GM21576 (cell line): ENCODE results near the gene OPA1.
A peak's percentile ranks its signal among the peaks of the same experiment; 100 is the strongest.

Experiments
- ATAC-seq: cut with Tn5 transposase; IDR thresholded peaks from one replicate; pipeline ENCODE4 v1.9.1; 2021; ENCODE audit warnings: mild to moderate bottlenecking, moderate library complexity; ENCODE audit not compliant: unreplicated experiment

The OPA1 gene, protein sequence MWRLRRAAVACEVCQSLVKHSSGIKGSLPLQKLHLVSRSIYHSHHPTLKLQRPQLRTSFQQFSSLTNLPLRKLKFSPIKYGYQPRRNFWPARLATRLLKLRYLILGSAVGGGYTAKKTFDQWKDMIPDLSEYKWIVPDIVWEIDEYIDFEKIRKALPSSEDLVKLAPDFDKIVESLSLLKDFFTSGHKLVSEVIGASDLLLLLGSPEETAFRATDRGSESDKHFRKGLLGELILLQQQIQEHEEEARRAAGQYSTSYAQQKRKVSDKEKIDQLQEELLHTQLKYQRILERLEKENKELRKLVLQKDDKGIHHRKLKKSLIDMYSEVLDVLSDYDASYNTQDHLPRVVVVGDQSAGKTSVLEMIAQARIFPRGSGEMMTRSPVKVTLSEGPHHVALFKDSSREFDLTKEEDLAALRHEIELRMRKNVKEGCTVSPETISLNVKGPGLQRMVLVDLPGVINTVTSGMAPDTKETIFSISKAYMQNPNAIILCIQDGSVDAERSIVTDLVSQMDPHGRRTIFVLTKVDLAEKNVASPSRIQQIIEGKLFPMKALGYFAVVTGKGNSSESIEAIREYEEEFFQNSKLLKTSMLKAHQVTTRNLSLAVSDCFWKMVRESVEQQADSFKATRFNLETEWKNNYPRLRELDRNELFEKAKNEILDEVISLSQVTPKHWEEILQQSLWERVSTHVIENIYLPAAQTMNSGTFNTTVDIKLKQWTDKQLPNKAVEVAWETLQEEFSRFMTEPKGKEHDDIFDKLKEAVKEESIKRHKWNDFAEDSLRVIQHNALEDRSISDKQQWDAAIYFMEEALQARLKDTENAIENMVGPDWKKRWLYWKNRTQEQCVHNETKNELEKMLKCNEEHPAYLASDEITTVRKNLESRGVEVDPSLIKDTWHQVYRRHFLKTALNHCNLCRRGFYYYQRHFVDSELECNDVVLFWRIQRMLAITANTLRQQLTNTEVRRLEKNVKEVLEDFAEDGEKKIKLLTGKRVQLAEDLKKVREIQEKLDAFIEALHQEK

DNA sequence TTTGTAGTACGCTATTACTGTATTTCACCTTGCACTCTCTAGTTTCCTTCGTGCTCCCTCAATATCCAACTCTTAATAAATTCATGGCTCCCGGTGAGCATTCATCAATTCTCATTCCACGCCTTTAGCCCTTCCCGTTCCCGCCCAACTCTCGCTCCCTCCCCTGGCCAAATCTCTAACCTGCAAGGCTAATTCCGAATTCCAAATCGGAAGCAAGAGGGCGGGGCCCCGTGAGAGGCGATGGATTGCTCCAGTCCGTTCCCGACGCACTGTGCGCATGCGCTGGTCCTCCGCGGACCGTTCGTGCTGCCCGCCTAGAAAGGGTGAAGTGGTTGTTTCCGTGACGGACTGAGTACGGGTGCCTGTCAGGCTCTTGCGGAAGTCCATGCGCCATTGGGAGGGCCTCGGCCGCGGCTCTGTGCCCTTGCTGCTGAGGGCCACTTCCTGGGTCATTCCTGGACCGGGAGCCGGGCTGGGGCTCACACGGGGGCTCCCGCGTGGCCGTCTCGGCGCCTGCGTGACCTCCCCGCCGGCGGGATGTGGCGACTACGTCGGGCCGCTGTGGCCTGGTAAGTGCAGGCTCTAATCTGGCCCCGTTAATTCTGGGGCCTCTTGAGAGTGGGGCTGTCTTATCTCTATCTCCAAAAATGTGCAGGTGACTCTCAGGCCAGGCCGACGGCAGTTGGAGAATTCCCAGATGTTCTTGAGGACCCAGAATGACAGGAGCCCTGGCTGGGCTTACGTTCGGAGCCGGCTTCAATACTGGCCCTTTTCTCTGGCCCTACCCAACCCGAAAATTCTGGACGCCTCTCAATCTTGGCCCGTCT lies at the start of gene OPA1:
Gene OPA1 (plus strand): TSS at position 368 of the 827 bp plus-strand sequence. CDS start 170 bp downstream, at position 538.
- peak; percentile 98 for ATAC-seq

DNA sequence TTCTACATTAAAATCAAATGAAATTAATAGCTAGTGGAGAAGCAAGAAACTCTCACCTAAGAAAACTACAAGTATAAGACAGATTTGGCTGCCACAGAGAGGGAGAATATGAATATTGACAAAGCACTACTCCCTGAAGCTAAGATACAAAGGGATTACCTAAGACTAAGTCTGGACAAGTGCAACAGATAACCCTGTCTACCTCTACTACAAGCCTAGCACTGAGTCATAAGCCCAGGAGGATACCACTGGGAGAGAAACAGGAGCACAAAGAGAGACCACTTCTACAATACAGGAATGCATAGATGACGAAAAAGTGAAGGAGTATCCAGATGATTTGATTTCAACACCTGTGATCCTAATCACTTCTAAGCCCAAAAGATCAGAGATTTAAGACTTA lies 48.7 kb upstream of the OPA1 start:
- no peak for ATAC-seq

DNA sequence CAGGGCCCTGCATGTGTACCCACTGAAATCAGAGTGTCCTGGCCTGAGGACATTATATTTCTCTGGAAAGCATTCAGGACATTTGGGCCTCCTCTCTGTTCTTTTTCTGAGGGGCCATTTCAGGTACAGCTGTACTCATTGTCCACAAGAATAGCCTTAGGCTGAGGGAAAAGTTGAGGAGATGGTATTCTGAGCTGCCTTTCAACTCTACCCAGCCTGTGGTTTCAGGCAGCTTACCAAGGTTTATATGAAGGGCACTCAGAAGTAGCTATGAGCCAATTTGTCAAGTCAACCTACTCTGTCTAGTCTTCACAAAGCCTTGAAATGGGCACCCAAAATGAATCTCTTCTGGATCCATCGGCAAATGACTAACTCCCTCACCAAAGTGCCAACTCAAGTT lies 47.7 kb upstream of the OPA1 start:
- no peak for ATAC-seq

DNA sequence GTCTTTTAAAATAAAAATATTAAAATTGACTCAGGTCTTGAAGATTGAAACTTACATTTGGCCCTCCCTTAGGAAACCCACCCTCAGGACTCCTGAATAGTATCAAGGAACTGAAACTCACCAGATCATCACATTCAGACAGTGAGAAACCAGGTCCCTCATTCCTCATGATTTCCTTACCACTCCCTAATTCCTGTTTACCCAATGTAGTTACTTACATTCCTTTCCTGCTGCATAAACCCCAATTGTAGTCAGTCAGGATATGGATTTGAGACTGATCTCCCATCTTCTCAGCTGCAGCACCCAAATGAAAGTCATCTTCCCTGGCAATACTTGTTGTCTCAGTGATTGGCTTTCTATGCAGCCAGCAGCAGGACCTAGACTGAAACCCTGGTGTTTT lies 46.9 kb upstream of the OPA1 start:
- ATAC-seq, result no peak

DNA sequence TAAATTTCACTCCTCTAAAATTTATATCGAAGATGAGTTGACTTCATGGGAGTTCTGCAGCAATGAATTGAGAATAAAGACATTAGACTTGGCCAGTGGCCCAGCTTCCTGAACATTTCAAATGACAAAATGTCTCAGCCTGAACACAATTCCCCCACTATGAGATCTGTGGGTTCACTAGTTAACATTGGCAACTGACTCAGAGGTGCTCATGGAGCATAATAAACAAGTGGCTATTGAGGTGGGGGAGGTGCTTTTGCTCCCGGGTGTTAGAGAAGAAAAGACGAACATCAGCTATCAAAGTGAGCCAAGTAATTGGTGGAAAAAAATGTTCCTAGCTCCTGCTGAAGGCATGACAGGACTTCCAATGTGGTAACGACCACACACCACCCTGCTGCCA lies 44.6 kb upstream of the OPA1 start:
- no peak for ATAC-seq

DNA sequence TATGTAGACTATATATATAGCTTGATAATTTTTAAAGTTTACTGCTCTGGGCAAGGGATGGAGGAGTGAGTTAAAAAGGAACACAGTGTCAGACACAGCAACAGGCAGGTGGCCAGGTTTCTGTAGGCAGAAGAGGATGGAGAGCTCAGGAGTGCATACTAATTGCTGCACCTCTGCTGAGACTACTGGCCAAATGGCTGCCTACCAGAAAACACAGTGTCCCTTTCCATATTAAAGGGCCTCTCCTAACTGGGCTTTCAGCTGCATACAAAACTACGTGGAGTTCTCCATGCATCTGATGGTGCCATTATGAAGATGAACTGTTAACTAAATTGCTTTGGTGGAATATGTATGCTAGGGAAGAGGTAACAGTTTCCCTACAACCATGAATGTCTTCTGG lies 40.1 kb upstream of the OPA1 start:
- no peak for ATAC-seq

DNA sequence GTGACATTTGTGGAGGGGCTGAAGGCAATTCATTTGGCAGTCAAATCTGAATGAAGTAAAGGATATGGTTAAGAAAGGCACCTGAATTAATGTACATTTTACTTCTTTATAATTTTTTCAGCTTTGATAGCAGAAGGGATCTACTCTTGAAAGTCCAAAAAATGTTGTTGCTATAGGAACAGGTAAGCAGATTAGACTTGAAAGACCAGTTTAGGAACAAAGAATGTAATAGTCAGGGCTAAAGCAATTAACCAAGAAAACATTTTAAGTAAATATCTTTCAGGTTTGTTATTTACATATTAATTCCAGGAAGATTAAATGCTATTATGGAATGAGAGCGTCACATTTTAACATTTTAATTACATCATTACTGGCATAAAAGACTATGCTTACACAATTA lies 39.4 kb upstream of the OPA1 start:
- no peak for ATAC-seq

DNA sequence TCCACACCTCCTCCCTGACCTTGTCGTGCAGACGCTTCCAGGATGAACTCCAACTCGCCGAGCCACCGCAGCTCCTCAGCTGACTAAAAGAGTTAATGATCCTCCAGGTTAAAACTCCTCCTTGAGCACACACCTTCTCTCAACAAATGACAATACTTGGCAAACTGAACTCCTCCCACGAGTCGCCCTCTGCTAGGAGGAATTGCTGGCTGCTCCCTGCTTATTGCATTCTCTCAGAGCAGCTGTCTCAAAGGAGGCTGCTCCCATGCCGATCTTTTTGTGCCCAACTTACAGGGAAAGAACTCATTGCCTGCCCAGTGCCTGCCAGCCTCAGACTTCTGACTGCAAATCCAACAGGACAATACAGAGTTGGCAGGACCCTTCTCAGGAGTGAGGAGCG lies 38.2 kb upstream of the OPA1 start, which contains the start of gene ATP13A4:
Gene ATP13A4 (minus strand): TSS at position 85 of the 400 bp plus-strand sequence. CDS start 96 bp downstream, outside the sequence.
- no peak for ATAC-seq

DNA sequence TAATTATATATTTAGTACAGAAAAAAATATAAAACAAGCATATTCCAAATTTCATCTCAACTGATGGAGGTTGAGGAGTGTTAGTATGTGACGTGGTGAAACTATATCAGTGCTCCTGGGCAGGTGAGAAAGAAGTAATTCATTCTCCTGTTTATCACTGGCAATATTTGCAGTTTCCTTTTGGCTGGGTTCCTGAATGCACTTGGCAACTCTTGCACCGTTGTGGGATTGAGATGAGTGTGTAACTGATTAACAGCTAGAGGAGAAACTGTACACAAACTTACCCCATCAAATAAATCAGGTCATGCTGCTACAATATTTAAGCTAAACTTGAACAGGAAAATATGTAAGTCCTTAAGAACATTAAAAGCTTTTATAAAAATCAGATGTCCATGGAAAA lies 36.2 kb upstream of the OPA1 start:
- no peak for ATAC-seq

DNA sequence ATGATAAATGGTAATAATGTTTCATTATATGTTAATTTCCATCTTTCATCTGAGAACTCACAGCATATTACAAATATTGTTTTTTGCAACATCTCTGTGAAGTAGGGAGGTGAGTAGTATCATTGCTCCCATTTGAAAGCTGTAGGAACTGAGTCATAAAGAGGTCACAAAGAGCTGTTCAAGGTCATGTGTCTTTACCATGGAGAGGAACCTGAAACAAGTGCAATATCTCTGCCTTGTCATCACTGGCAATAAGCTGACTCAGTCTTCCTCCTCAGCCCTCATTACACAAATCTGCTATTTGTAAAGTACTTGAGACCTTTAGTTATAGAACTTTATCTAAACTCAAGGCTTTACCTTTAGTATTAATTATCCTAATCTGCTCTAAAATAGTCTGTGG lies 33.9 kb upstream of the OPA1 start:
- ATAC-seq, result no peak

DNA sequence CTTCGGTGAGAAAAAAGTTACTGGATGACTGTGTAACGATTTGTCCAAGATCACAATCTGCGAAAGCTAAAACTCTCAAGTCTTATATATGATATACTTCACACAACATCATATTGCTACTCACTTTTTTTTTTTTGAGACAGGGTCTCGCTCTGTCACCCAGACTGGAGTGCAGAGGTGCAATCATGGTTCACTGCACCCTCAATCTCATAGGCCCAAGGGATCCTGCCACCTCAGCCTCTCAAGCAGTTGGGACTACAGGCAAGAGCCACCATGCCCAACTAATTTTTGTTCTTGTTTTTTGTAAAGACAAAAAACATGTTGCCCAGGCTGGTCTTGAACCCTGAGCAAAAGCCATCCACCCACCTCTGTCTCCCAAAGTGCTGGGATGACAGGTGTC lies 32.9 kb upstream of the OPA1 start:
- no peak for ATAC-seq

DNA sequence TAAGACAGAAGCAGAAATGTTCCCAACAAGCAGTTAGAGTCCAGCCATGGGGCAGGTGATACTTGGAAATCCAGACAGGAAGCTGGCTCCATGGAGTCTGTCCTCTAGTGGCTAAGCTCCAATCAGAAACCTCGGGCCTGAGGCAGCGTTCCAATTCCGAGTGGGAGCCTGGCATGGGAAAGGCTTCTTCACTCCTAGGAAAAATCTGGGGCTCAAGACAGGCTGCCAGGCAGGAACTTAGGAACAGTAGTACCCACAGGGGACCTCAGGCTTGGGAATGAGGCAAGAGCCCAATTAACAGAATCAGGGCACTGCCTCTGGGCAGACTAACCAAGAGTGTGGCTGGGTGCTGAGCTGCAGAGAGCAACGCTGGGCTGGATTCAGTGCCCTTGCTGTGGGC lies 32.1 kb upstream of the OPA1 start:
- ATAC-seq, result no peak

DNA sequence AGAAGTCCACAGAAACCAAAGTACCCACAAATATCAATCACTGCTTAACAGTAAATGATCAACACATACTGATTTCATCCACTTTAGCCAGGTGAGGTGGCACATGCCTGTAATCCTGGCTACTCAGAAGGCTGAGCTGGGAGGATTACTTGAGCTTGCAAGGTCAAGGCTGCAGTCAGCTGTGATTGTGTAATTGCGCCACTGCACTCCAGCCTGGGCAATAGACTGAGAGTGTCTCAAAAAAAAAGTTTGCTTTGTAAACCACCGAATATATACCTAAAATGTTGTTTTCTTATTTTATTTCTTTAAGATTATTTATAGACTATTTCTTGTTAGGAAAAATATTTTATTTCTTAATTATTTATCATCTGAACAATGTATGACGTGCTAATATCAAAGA lies 29.6 kb upstream of the OPA1 start:
- no peak for ATAC-seq

DNA sequence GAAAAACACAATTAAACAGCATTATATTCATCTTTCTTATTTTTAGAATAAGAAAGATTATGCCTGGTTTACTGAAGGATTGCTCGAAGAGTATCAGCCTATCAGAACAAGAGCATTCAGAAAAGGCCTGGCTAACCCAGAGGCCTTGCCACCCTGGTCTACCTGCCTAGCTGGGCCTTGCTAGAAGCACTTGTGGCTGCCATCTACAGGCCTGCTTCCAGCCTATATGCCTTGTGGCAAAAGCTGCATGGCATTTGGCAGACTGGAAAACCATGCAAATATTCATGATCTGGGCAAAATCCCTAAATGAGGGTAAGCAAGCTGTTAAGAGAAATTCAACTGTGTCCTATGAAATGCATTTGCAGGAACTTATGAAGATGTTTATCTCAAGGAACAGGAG lies 29.0 kb upstream of the OPA1 start:
- no peak for ATAC-seq

DNA sequence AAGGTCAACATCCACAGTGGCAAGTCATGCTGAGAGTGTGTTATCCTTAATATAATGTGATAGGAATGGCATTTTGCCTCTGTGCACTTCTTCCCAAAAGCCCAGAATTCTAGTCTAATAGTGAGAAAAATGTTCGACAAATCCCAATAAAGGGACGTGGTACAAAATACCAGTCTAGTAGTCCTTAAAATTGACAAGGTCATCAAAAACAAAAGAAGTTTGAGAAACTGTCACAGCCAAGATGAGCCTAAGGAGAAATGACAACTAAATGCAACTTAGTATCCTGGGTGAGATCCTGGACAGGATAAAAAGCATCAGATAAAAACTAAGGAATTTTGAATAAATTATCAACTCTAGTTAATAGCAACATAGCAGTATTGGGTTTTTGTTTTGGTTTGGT lies 23.9 kb upstream of the OPA1 start:
- ATAC-seq, result no peak

DNA sequence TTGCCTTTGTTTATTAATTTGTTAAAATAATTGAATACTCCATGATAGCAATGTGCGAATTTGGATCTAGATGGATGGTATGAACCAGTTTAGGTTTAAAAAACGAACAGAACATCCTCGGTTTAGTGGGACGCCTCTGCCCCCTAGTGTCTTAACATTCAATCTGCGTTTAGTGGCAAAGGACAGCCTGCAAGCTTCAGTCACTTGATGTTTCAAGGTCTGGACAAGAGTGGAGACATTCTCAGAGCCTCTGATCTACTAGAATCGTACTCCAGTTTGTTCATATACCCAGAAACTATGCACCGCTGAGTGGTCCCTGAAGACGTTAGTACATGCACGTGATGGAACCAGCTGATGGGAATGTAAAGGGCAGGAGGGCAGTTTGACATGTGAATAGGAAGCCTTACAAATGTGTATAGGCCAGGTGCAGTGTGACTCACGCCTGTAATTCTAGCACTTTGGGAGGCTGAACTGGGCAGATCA lies 20.5 kb upstream of the OPA1 start:
- peak; percentile 82 for ATAC-seq

DNA sequence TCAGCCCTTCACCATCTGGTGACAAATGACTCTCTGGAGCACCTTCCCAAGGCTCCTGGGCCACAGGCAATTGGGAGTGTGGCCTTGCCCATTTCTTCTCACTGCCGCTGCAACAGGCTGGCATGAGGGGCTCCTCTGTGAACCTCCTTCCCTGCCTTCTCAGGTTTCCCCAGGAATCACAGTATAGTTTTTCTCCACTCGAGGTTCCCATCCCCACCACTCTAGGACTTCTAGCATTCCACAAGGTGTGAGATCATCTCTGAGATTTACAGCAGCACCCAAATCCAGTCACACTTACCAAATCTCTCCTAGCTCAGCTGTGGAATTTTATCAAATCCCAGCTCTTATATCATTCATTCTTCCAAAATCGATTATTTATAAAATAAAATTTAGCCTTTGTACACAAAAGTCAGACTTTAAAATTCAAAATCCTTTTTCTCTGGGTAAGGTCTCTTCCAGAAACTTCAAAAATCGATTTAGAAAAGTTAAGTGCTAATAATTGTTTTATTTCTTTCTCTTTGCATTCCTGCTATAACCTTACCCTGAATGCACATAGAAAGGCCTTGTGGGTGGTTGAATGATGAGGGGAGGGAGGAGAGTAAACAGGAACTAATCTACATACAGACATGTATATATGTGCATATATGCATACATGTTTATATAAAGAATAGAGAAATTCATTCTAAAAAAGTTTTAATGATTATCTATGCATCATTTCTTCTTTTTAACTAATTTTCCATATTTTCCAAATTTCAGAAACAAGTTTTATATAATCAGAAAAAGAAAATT lies 19.4 kb upstream of the OPA1 start:
- ATAC-seq, result no peak

DNA sequence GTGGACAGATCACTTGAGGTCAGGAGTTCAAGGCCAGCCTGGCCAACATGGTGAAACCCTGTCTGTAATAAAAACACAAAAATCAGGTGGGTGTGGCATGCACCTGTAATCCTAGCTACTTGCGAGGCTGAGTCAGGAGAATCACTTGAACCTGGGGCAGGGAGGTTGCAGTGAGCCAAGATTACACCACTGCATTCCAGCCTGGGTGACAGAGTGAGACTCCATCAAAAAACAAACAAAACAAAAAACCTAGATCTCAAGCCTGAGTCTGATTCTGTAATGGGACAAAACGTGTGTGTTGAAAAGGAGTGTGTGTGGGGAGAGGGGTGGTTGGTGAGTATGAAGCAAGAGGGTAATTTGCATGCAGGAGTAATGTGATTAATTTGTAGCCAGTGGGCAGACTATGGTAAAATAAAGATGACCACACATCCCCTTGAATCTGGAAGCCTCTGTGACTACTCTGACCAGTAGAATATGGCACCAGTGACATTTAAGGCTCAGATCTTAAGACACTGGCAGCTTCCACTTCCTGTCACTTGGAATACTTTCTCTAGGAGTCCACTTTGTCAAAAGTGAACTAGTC lies 18.4 kb upstream of the OPA1 start:
- no peak for ATAC-seq

DNA sequence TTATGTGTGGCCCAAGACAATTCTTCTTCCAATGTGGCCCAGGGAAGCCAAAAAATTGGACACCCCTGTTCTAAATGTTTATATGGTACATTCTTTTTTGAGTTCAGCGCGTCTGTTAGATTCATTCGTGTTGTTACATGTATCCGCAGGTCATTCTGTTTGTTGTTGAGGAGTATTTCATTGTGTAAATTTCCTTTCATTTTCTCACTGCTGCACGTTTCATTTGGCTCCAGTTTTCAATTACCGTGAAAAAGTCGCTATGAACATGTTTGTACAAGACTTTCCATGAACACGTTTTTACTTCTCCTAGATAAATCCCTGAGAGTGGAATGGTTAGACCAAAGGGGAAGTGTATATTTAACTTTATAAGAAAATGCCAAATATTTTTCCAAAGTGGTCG lies 7.5 kb upstream of the OPA1 start:
- no peak for ATAC-seq

DNA sequence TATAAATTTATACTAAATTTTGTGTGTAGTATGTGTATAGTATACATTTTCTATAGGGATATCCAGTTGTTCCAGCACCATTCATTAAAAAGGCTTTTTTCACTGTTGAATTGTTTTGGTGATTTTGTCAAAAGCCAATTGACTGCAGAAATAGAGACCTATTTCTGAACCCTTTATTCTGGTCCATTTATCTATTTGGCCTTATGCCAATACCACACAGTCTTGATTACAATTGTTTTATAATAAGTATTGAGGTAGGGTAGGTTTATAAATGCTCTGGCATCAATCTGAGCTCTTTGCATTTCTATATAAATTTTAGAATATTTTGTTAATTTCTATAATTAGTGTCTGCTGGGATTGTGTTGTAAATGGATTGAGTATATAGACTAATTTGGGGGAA lies 6.5 kb upstream of the OPA1 start:
- ATAC-seq, result no peak
